Right atrium auricular region (tissue), 2 donors: ENCODE results near the gene KIF3A. TPM values are rescaled to one million over a fixed set of nuclear protein-coding genes. Genes with fewer than 3 reads are reported as not detected.
A peak's percentile ranks its signal among the peaks of the same experiment; 100 is the strongest.

Experiments
- DNase-seq: peaks from one replicate; pipeline ENCODE4 v3.0.0-alpha.2; 2019; ENCODE audit warnings: low spot score
- H3K27ac ChIP-seq, 2 donors: fragments of 200-600 bp; sonication (generic); 1 replicate in 1 of 2; 2 replicates in 1 of 2; pipeline ENCODE4 v1.5.1; 2016 to 2019
- H3K27me3 ChIP-seq, 2 donors: fragments of 200-600 bp; sonication (generic); one replicate each; pipeline versions ENCODE4 v1.5.1 to v1.6.0; 2017 to 2019
- H3K36me3 ChIP-seq: fragments of 200-600 bp; sonication (generic); one replicate; pipeline ENCODE4 v1.5.1; 2016
- H3K4me1 ChIP-seq, 2 donors: fragments of 200-600 bp; sonication (generic); one replicate each; pipeline versions ENCODE4 v1.5.1 to v1.6.0; 2017 to 2019
- H3K4me3 ChIP-seq, 2 donors: fragments of 200-600 bp; sonication (generic); 1 replicate in 1 of 2; 2 replicates in 1 of 2; pipeline ENCODE4 v1.5.1; 2017 to 2019; ENCODE audit warnings: mild to moderate bottlenecking in 1 of 2, moderate library complexity in 1 of 2
- H3K9me3 ChIP-seq, 2 donors: fragments of 200-600 bp; sonication (generic); one replicate each; pipeline ENCODE4 v1.5.1; 2019
- CTCF ChIP-seq, 2 donors: fragments of 200-600 bp; sonication (generic); IDR thresholded peaks; one replicate each; pipeline ENCODE4 v1.5.1; 2019; ENCODE audit warnings: antibody characterized with exemption in 2 of 2
- total RNA-seq, 2 donors: library from RNA; depleted of rRNA; stranded (reverse); fragments of >200 nt; gene quantifications; one replicate each; pipeline ENCODE4 v1.1.0, GENCODE V29; 2016

KIF3A gene
- total RNA-seq, 2 donors from 2014 or later = 5.6 to 7.2 TPM

- Histone ChIP-seq H3K27me3 (no peaks in the 10 kb centered on the region), H3K36me3 (no peaks in the 10 kb centered on the region), H3K4me1 (no peaks in the 10 kb centered on the region), H3K27ac (no peak overlapping the region), H3K4me3 (no peak overlapping the region), H3K9me3 (no peaks in the 10 kb centered on the region)
- no peak for TF ChIP-seq CTCF (IDR thresholded peaks at IDR 0.05)
- no peak for DNase-seq
These were observed 7.5 kb downstream of the KIF3A start for GRCh38 chr5:132729896-132730295.

- H3K36me3 ChIP-seq = no peaks in the 10 kb centered on the region
- no peak for DNase-seq
- no peak overlapping the region for H3K27ac ChIP-seq
- no peaks in the 10 kb centered on the region for H3K27me3 ChIP-seq
- H3K4me3 ChIP-seq = no peak overlapping the region
- no peaks in the 10 kb centered on the region for H3K9me3 ChIP-seq
- H3K4me1 ChIP-seq = no peaks in the 10 kb centered on the region
- TF ChIP-seq CTCF (IDR thresholded peaks at IDR 0.05) = no peak
These were observed 11.6 kb downstream of the KIF3A start for GRCh38 chr5:132725745-132726144.

- Histone ChIP-seq H3K9me3 (no peaks in the 10 kb centered on the region), H3K4me1 (no peaks in the 10 kb centered on the region), H3K4me3 (no peak overlapping the region), H3K36me3 (no peaks in the 10 kb centered on the region), H3K27ac (no peak overlapping the region), H3K27me3 (no peaks in the 10 kb centered on the region)
- DNase-seq = no peak
- TF ChIP-seq CTCF (IDR thresholded peaks at IDR 0.05) = no peak
These were observed 18.6 kb downstream of the KIF3A start for GRCh38 chr5:132718544-132719312.

GRCh38 chr5:132714456-132715307, 22.7 kb downstream of the KIF3A start:
- no peaks in the 10 kb centered on the region for H3K36me3 ChIP-seq
- peak in 1 of 2 donors; percentile 61 for TF ChIP-seq CTCF (IDR thresholded peaks at IDR 0.05)
- no peak overlapping the region for H3K4me3 ChIP-seq
- no peak overlapping the region for H3K27ac ChIP-seq
- no peak for DNase-seq
- no peaks in the 10 kb centered on the region for H3K27me3 ChIP-seq
- no peaks in the 10 kb centered on the region for H3K4me1 ChIP-seq
- H3K9me3 ChIP-seq = no peaks in the 10 kb centered on the region

GRCh38 chr5:132708645-132709044, 28.7 kb downstream of the KIF3A start:
- Histone ChIP-seq H3K27me3 (no peaks in the 10 kb centered on the region), H3K36me3 (no peaks in the 10 kb centered on the region), H3K4me3 (no peak overlapping the region), H3K9me3 (no peaks in the 10 kb centered on the region), H3K4me1 (no peaks in the 10 kb centered on the region), H3K27ac (no peak overlapping the region)
- TF ChIP-seq CTCF (IDR thresholded peaks at IDR 0.05) = no peak
- no peak for DNase-seq
